ENCODE results near the gene CGNL1. TPM values are rescaled to one million over a fixed set of nuclear protein-coding genes. Genes with fewer than 3 reads are reported as not detected.

The CGNL1 gene
- total RNA-seq, 4 donors from 2014 or later: 4.7 to 13.7 (median 7.3) TPM

GRCh38 chr15:57424628-57425405, 48.5 kb downstream of the CGNL1 start:
- TF ChIP-seq CTCF (IDR thresholded peaks at IDR 0.05): no peak
- DNase-seq (ENCODE audit: low spot score) (no peak), ATAC-seq (ENCODE audit: low FRiP score) (no peak)

DNA sequence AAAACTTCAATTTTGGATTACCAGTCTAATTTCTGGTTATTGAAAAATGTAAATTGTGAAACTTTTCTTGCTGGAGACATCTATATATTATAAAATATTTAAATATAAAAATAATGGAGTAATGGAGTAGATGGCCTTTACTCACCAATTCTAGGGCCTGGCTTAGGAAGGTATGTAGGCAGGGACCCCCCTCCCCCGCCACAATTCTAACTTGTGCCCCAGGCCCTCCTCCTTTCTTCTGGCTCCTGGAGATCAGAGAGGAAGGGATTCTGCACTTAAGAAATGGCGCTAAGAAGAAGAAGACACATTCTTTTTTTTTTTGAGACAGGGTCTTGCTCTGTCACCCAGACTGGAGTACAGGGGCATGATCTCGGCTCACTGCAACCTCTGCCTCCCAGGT, 49.5 kb downstream of the CGNL1 start:
- no peak for TF ChIP-seq CTCF (IDR thresholded peaks at IDR 0.05)
- ATAC-seq (ENCODE audit: low FRiP score) (no peak), DNase-seq (ENCODE audit: low spot score) (no peak)

DNA sequence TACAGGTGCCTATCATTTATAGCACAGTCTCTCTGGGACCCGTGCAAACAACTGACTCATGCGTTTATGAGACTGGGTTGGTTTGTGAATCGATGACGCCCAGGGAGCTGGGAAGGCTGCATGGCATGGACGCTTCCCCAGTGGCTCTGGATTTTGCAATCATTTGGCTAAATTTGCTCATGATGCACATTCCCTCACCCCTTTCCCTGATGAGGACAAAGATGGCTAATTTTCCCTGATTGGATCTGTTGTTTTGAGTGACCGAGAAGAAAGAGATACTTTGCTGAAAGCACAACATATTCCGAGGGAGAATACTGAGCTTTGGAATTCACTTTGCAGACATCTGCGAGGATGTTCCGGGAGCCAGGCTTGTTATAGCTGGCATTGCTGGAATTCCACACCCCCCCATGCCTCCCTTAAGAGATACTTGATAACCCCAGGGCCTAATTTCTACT, 51.1 kb downstream of the CGNL1 start:
- DNase-seq (ENCODE audit: low spot score): no peak

GRCh38 chr15:57432141-57432741, 55.9 kb downstream of the CGNL1 start:
- DNase-seq (ENCODE audit: low spot score): no peak
- no peak for TF ChIP-seq CTCF (IDR thresholded peaks at IDR 0.05)
- no peak for ATAC-seq (ENCODE audit: low FRiP score)

More for the DNA sequence above, 51.1 kb downstream of the CGNL1 start:
- ATAC-seq (ENCODE audit: low FRiP score): peak; percentile 73
- TF ChIP-seq CTCF (IDR thresholded peaks at IDR 0.05): no peak

DNA sequence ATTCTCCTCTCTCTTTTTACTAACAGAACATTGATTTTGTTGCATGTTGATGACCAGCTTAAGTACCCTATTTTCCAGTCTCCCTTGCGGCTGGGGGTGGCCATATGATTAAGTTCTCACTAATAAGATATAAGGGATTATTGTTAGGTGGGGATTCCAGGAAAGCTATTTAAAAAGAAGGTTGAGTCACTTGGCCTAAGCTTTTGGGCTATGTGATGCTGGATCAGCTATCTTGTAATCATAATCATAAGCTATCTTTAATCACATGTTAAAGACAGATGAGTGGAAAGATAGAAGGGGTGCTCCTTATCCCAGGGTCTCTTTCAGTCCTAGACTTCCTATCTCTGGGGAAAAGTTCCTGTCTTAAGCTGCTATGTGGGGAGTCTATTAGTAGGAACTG, 59.9 kb downstream of the CGNL1 start:
- TF ChIP-seq CTCF (IDR thresholded peaks at IDR 0.05): no peak
- no peak for DNase-seq (ENCODE audit: low spot score)
- ATAC-seq (ENCODE audit: low FRiP score): no peak

- DNase-seq (ENCODE audit: low spot score) (no peak), ATAC-seq (ENCODE audit: low FRiP score) (no peak)
These were observed 60.7 kb downstream of the CGNL1 start for GRCh38 chr15:57436961-57437360.

More at GRCh38 chr15:57436961-57437360, 60.7 kb downstream of the CGNL1 start:
- TF ChIP-seq CTCF (IDR thresholded peaks at IDR 0.05): no peak
